Transverse colon (tissue), 4 donors: ENCODE results near the gene HSPA8. TPM values are rescaled to one million over a fixed set of nuclear protein-coding genes. Genes with fewer than 3 reads are reported as not detected.

Experiments
- DNase-seq: peaks from one replicate; pipeline ENCODE4 v3.0.0-alpha.2; 2019
- H3K27ac ChIP-seq, 4 donors: fragments of 200-600 bp; sonication (generic); 2 replicates each; pipeline ENCODE4 v1.5.1; 2016 to 2018; ENCODE audit warnings: inconsistent platforms in 4 of 4
- H3K27me3 ChIP-seq: fragments of 200-600 bp; sonication (generic); 2 replicates; pipeline ENCODE4 v1.5.1; 2017; ENCODE audit warnings: inconsistent platforms
- H3K36me3 ChIP-seq, 4 donors: fragments of 200-600 bp; sonication (generic); 2 replicates each; pipeline ENCODE4 v1.5.1; 2017 to 2019; ENCODE audit warnings: inconsistent platforms in 4 of 4
- H3K4me1 ChIP-seq, 4 donors: fragments of 200-600 bp; sonication (generic); 2 replicates each; pipeline ENCODE4 v1.5.1; 2017 to 2020; ENCODE audit warnings: inconsistent platforms in 4 of 4
- H3K4me3 ChIP-seq, 4 donors: fragments of 200-600 bp; sonication (generic); 1 replicate in 1 of 4; 2 replicates in 3 of 4; pipeline versions ENCODE4 v1.5.1 to v1.6.1; 2017 to 2019; ENCODE audit warnings: inconsistent platforms in 4 of 4
- H3K9me3 ChIP-seq, 2 donors: fragments of 200-600 bp; sonication (generic); 2 replicates each; pipeline ENCODE4 v1.5.1; 2017 to 2019; ENCODE audit warnings: inconsistent platforms in 2 of 2
- CTCF ChIP-seq, 5 experiments: fragments of 200-600 bp in 3 of 5; fragments of 450-650 bp in 2 of 5; sonication (generic) in 3 of 5; IDR thresholded peaks; 1 replicate in 2 of 5; 2 replicates in 3 of 5; pipeline ENCODE4 v1.5.1; 2016 to 2017; ENCODE audit warnings: antibody characterized with exemption in 5 of 5, inconsistent platforms in 3 of 5, mild to moderate bottlenecking in 2 of 5, moderate library complexity in 1 of 5
- EP300 ChIP-seq: sonication (generic); formaldehyde crosslinking; IDR thresholded peaks from one replicate; pipeline ENCODE4 v1.6.1; 2017; ENCODE audit warnings: antibody characterized with exemption, low read depth
- POLR2A ChIP-seq: fragments of 450-650 bp; IDR thresholded peaks from one replicate; pipeline ENCODE4 v1.6.1; 2016; ENCODE audit warnings: antibody characterized with exemption, mild to moderate bottlenecking, moderate library complexity
- POLR2AphosphoS5 ChIP-seq, 3 donors: sonication (generic); formaldehyde crosslinking; IDR thresholded peaks; one replicate each; pipeline ENCODE4 v1.6.1; 2016; ENCODE audit warnings: antibody characterized with exemption in 3 of 3
- WGBS, 2 donors: methylation state at CpG; one replicate each; pipeline ENCODE4 v1.1.5; 2018; ENCODE audit warnings: low coverage in 1 of 2; 5-methylcytosine and 5-hydroxymethylcytosine counted together
- in situ Hi-C, 4 donors: fragments of 200-750 bp; cut with MboI; loops; one replicate each; pipeline versions ENCODE4 v1.15.0 to v1.15.1; 2017; ENCODE audit warnings: low sequenced_read_pairs in 3 of 4, low pct_ligation_motif_present in 1 of 4, low pct_unique_long_range_greater_than_20kb in 1 of 4
- intact Hi-C: fragments of 100-400 bp; cut with DNase I; formaldehyde crosslinking; loops from one replicate; pipeline ENCODE4 v1.15.1; 2023; ENCODE audit warnings: low total_unique reads
- total RNA-seq, 4 donors: library from RNA; depleted of rRNA; stranded (reverse); fragments of >200 nt; gene quantifications; one replicate each; pipeline ENCODE4 v1.1.0, GENCODE V29; 2016

The HSPA8 gene
- total RNA-seq, 4 donors from 2014 or later, result 183 to 783 (median 651) TPM

DNA sequence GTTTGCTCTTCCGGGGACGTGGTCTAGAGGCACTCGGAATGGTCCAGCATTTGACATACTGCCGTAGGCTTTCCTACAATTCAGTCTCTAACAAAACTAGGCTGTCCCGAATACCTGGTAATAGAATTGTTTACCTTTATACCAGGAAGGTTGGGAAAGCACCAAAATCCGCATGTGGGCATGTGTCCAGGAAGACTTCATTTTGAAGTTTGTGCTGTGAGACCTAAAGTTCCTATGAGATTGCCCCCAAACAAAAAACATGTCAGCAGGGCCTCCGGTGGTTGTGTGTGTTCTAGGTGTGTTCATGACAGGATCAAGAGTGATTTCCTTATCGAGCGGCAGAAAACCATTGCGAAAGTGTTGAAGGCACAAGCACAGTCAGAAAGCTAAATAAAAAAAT, 26.1 kb downstream of the HSPA8 start:
- Histone ChIP-seq H3K27ac (no peak overlapping the region), H3K4me1 (no peaks in the 10 kb centered on the region), H3K9me3 (no peaks in the 10 kb centered on the region), H3K27me3 (no peaks in the 10 kb centered on the region), H3K36me3 (no peaks in the 10 kb centered on the region), H3K4me3 (no peak overlapping the region)
- DNase-seq, result no peak
- intact Hi-C loops (no loop called here), in situ Hi-C loops (loop anchor here in 3 of 4 donors (10.0 to 25.0 kb wide), 3 partner anchors 171 to 424 kb away; no protein-coding TSS in a partner anchor)
- no peak for TF ChIP-seq EP300
- TF ChIP-seq POLR2AphosphoS5 (IDR thresholded peaks at IDR 0.05), result no peak
- no peak for TF ChIP-seq POLR2A
- TF ChIP-seq CTCF (IDR thresholded peaks at IDR 0.05), result no peak
- 72 to 76% methylated on average over 7 to 10 of the region's 10 CpGs for WGBS, 2 donors

DNA sequence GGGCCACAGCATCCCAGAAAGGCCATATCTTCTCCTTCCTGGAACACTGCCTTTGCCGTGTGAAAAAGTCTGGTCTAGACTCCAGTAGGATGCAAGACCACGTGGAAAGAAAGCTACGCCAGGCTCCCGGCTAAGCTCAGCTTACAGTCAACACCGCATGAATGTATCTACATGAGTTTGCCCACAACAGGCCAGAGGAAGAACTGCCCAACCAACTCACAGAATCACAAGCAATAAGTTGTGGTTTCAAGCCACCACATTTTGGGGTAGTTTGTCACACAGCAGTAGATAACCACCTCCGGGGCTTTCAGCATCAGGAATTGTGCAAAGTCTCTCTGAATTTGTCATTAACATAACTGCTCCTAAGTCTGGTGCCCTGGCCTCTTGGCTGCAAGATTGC, 27.3 kb downstream of the HSPA8 start:
- Histone ChIP-seq H3K9me3 (no peaks in the 10 kb centered on the region), H3K4me1 (no peaks in the 10 kb centered on the region), H3K27me3 (no peaks in the 10 kb centered on the region), H3K27ac (no peak overlapping the region), H3K4me3 (no peak overlapping the region), H3K36me3 (no peaks in the 10 kb centered on the region)
- DNase-seq, result no peak
- TF ChIP-seq POLR2AphosphoS5 (IDR thresholded peaks at IDR 0.05) (no peak), EP300 (no peak), POLR2A (no peak), CTCF (IDR thresholded peaks at IDR 0.05) (no peak)
- intact Hi-C loops, result no loop called here
- in situ Hi-C loops, result loop anchor here in 3 of 4 donors (10.0 to 25.0 kb wide), 3 partner anchors 170 to 422 kb away; no protein-coding TSS in a partner anchor
- 82% methylated on average over 6 of the region's 6 CpGs; no CpG with 5 or more reads in 1 of the 2 donors for WGBS, 2 donors

DNA sequence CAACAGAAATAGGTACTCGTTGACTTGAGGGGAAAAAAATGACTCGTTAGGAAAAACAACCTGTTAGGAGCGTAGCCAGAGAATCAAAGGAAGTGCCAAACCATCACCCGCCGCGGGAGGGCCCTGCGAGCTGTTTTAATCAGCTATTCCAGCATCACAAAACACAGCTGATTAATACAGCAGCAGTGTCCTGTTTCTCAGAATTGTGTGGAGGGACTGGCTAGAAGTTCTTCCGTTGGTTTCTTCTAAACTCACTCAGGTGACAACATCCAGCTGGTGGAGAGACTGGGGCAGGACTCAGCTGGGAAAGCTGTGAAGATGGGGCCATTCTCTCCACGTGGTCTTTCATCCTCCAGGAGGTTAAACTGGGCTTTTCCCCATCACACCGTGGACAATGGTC, 28.0 kb downstream of the HSPA8 start:
- no peaks in the 10 kb centered on the region for H3K4me1 ChIP-seq
- TF ChIP-seq POLR2A (no peak), EP300 (no peak), POLR2AphosphoS5 (IDR thresholded peaks at IDR 0.05) (no peak), CTCF (IDR thresholded peaks at IDR 0.05) (no peak)
- intact Hi-C loops (no loop called here), in situ Hi-C loops (loop anchor here in 3 of 4 donors (10.0 to 25.0 kb wide), 3 partner anchors 169 to 422 kb away; no protein-coding TSS in a partner anchor)
- 45 to 68% methylated on average over 7 to 10 of the region's 10 CpGs for WGBS, 2 donors
- no peak overlapping the region for H3K4me3 ChIP-seq
- H3K27me3 ChIP-seq, result no peaks in the 10 kb centered on the region
- no peaks in the 10 kb centered on the region for H3K36me3 ChIP-seq
- no peaks in the 10 kb centered on the region for H3K9me3 ChIP-seq
- no peak for DNase-seq
- H3K27ac ChIP-seq, result no peak overlapping the region

- Histone ChIP-seq H3K9me3 (no peaks in the 10 kb centered on the region), H3K4me3 (no peak overlapping the region), H3K27ac (no peak overlapping the region), H3K4me1 (no peaks in the 10 kb centered on the region), H3K27me3 (no peaks in the 10 kb centered on the region), H3K36me3 (no peaks in the 10 kb centered on the region)
- in situ Hi-C loops (loop anchor here in 3 of 4 donors (10.0 to 25.0 kb wide), 3 partner anchors 166 to 418 kb away; no protein-coding TSS in a partner anchor), intact Hi-C loops (no loop called here)
- no peak for DNase-seq
- 77 to 79% methylated on average over 3 to 4 of the region's 4 CpGs for WGBS, 2 donors
- TF ChIP-seq POLR2AphosphoS5 (IDR thresholded peaks at IDR 0.05) (no peak), EP300 (no peak), POLR2A (no peak), CTCF (IDR thresholded peaks at IDR 0.05) (no peak)
Observed at GRCh38 chr11:123030517-123030916, 31.4 kb downstream of the HSPA8 start.
